Measurements from ENCODE around the gene ANGPTL2.
A peak's percentile ranks its signal among the peaks of the same experiment; 100 is the strongest.

The ANGPTL2 gene

DNA sequence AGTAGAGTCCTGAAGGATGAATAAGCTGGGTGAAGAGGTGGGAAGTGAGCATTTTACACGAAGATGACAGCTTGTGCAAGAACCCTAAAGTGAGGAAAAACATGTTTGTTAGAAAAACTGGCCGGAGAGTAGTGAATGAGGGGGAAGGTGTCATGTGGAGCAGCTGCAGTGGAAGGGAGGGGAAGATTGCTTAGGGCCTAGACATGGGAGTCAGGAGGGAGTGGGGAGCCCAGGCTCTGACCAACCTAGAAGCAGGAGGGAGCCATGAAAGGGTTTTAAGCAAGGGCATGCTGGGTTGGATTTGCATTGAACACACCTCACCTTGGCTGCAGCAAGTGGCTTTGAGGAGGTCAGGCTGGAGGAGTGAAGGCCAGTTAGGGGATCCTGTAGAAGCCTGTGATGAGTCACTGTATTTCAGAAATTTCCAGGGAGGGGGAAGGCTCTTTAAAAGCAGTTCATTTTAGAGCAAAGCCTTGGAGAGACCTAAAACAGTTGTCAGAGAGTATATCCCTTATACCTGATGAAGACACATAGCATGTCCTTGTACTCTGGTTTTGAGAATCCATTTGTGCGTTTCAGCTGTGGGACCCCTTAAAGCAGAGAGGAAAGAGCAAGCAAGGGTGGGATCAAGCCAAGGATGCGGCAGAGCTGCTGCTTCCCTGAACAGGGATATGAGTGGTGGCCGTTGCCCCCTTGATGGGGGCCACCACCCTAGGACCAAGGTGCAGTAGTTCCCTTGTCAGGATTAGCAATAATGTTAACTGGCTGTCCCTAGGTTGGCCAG is 45.4 kb downstream of the ANGPTL2 start:
- no peak for DNase-seq (ENCODE audit: low read depth)

GRCh38 chr9:127075624-127076372 is 46.6 kb downstream of the ANGPTL2 start:
- no peak for DNase-seq (ENCODE audit: low read depth)

- DNase-seq (ENCODE audit: low read depth), result no peak
These were observed 47.6 kb downstream of the ANGPTL2 start for GRCh38 chr9:127074561-127075548.

- DNase-seq (ENCODE audit: low read depth), result no peak
These were observed 54.7 kb downstream of the ANGPTL2 start for GRCh38 chr9:127067603-127068220.

- DNase-seq (ENCODE audit: low read depth), result no peak
These were observed 55.6 kb downstream of the ANGPTL2 start for GRCh38 chr9:127066851-127067136.

DNA sequence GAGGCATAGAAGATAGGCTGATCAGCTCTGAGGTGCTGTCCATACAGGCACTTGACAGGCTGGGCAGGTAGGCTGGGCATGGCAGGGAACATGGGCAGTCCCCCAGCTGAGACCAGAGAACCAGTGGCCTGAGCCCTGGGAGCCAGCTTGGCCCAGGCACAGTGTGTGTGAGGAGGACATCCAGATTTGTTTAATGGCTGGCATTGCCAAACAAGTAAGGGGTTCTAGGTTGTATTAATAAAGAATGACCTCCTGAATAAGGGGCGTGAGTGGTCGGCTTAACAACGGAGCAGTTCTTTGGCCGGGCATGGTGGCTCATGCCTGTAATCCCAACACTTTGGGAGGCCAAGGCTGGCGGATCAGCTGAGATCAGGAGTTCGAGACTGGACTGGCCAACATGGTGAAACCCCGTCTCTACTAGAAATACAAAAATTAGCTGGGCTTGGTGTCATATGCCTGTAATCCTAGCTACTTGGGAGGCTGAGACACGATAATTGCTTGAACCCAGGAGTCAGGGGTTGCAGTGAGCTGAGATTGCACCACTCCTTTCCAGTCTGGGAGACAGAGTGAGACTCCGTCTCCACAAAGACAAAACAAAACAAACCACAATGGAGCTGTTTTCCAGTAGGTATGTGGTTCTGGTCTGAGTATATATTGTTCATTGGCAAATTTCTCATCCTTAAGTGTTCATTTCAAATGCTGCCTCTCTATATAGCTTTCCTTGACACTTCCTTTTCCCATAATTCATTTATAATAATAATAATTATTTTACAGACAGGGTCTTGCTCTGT is 56.2 kb downstream of the ANGPTL2 start:
- no peak for DNase-seq (ENCODE audit: low read depth)

DNA sequence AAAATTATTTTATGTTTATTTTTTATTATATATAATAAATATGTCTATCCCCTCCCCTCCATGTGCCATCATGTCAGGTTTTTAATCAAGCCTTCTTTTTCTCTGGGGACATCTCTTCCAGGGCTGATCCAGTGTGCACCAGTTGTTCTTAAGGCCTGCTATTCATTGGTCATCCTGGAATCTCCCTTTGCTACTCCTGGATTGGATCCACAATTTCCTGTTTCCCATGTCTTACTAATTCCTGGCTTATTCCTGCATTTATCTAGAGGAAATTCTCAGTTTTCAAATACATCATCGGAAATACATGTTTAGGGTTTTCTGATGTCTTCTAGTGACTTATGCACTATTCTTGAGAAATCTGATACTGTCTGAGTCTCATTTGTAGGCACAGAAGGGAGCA is 56.8 kb downstream of the ANGPTL2 start:
- DNase-seq (ENCODE audit: low read depth), result peak; percentile 74

DNA sequence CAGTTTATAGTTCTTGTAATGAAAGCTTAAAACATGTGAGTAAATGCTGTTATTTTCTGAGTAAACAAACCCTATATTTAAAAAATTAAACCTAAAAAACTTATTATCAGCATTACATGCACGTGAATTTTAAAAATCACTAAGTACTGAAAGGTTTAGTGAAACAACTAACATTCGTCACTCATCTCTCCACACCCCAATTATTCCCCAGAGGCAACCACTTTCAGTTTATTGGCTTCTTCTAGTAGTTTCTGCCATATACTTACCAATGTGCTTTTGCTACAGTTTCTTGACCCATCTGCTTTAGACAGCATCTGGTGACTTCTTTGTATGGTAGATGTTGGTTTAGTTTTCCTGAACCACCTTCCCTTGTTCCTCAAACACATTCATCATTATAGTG is 58.1 kb downstream of the ANGPTL2 start:
- DNase-seq (ENCODE audit: low read depth), result no peak

- no peak for DNase-seq (ENCODE audit: low read depth)
These were observed 61.0 kb downstream of the ANGPTL2 start for GRCh38 chr9:127061411-127061810.

- no peak for DNase-seq (ENCODE audit: low read depth)
These were observed 62.6 kb downstream of the ANGPTL2 start for GRCh38 chr9:127059765-127060361.

DNA sequence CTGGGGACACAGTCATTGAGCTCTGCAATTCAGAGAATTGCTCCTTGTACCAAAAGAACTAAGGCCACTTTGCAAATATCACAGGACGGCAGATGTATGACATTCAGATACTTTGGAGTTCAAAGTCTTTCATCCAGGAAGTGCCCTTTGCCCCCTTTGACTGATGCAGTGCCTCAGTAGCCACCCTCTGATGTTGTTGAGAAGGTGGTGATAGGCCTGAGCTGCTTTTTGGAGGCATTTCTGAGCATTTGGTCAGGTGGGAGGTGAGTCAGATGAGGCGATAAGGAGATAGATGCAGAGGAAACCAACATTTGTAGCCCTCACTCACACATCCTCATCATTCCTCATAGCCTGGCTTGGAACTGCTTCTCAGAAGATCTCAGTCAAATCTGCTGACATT is 63.4 kb downstream of the ANGPTL2 start:
- DNase-seq (ENCODE audit: low read depth), result no peak

DNA sequence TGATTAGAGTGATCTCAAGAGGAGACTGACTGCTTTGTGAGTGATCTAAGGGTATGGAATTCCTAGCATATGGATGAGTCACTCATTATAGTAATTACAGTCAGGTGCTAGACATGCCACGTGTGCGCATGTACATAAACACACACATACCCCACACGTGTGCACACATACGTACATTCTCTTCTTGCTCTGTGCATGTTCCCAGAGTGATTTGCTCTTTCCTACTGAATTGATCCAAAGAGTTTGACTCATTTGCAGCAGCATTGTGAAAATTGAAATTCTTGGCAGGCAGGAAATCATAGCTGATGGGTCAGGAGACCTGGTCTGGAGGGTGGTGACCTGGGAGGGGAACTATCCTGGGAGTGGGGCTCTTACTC is 63.8 kb downstream of the ANGPTL2 start:
- DNase-seq (ENCODE audit: low read depth), result peak; percentile 33

DNA sequence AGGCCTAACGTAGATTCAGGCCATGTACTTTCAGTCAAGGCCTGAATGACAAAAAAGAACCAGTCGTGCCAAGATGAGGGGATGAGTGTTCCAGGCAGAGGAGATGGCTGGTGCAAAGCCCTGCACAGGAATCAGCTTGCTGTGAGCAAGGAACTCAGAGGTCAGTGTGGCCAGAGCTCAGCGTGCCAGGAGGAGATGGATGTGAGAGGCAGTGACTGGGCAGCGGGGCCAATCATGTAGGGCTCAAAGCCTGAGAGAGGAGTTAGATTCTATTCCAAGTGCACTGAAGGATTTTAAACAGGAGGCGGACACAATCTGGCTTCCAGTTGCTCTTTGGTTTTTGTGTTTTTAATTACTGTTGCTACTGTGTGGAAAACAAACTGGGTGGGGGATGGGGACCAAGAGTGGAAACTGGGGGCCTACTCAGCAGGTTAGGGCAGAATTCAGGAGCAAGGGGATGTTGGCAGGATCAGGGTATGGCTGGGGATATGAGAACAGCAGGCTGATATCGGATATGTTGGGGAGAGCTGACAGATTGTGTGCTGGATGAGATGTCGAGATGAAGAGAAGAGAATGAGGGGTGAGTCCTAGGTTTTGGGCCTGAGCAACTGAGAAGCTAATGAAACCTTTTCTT is 64.3 kb downstream of the ANGPTL2 start:
- no peak for DNase-seq (ENCODE audit: low read depth)

DNA sequence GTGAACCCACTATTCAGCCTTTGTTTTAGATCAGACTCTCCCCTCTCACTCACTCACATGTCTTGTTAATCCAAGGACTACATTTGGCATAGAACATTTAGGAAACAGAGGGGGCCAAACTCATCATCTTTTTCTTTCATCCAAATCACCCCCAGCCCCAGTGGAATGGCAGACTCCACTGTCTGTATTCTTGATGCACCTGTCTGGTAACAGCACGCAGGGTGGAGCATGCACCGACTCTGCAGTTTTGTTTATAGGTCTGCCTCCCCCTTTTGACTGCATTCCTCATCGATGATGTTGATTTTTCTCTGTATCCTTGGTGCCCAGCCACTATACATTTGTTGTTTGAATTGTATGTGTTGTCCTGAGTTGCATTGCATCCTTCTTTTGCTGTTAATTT is 66.0 kb downstream of the ANGPTL2 start:
- no peak for DNase-seq (ENCODE audit: low read depth)

DNA sequence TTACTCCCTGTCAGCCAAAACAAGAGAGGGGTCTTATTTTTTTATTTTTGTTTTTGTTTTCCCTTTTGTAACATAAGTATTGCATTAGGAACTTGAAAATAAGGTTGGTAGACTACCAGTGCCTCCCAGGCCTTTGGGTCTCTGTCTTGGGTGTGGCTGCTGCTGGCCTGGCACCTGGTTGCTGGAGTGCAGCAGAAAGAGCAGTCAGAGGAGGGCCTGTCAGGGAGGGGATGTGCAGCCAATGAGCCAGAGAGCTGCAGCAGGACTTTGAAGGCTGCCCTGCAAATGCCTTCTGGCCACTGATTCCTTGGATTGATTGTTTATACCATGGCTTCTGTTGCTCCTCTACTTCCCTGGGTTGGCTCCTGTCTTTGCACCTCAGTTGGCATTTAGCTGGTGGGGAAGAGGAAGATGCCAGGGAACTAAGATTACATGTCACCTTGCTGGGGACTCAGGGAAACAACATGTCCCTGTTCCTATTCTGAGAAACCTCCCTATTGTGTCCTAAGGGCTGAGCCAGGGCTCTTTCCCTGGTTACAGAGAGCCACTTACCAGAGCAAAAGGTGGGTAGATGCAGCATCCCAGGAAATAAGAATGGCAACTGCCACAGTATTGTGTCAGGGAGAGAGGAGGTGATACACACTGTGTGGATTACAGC is 66.6 kb downstream of the ANGPTL2 start:
- no peak for DNase-seq (ENCODE audit: low read depth)

GRCh38 chr9:127053960-127054359 is 68.5 kb downstream of the ANGPTL2 start:
- no peak for DNase-seq (ENCODE audit: low read depth)

DNA sequence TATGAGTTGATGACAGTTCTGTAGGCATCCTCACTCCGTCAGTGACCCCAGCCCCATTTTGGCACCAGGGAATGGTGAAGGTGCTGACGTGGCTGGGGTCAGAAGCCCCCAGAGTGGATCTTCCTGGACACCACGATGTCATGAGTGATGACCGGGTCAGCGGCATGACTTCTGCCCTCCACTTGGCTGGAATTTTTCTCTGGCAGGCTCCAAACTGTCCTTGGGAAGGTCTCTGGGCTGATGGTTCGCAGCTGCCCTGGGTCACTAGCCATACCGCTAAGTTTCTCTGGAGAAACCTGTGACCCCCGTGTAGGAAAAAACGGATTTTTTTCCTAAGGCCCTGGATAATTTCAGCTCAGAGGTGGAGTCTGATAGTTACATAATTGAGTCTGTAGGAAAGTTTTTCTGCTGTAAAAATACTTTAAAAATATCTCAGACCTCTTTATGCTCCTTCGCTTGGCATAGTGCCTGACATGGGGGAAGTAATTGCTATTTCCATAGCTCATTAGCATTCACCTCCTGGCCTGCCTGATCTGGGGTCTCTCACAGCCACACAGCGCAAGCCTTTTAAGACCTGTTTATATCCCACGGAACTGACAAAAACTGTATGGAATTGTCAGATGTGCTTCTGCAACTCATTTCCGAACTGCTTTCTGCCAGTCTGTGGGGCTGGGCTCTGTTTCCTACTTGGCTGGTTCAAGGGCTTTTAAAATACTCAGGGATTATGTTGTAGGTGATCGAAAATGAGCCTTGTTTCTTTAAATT is 69.2 kb downstream of the ANGPTL2 start:
- DNase-seq (ENCODE audit: low read depth), result no peak

DNA sequence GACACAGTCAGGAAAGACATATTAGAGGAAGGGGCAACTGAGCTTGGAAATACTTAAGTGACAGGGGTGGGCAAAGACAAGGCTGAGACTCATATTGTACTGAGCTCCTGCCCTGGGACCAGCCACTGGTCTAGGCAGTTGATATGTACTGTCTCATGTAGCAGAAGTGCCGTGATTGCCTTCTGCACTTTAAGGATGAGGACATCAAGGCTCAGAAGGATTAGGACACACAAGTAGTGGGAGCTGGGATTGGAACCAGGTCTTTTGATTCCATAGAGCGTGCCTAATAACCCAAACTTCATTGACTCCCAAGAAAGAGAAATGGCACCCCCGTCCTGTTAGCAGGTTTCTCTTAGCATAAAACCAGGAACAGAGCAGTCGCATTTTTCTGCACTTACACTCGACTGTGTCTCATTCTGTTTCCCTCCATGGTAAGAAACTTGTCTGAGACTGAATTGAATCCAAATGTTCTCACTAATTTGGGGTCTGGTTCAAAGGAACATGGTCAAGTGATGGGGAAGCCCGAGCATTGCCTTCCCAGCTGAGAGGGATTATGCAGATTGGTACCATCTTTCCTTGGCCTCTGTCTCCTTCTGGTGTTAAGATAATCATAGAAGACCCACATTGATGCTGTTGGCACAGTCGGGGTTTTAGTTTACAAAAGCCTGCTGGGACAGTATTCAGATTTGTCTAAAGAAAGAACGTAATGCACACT is 70.4 kb downstream of the ANGPTL2 start:
- no peak for DNase-seq (ENCODE audit: low read depth)

All from stromal cell of bone marrow (primary cell).